K562 (cell line): ENCODE measurements around the gene MDFIC. TPM values are rescaled to one million over a fixed set of nuclear protein-coding genes. Genes with fewer than 3 reads are reported as not detected.

Source experiments
- ATAC-seq: fragments of 200-7000 bp; cut with Tn5 transposase; 3 replicates; pipeline ENCODE4 v1.9.1; 2020; ENCODE audit warnings: moderate library complexity
- BruUV-seq: library from RNA; stranded (reverse); fragments of 400-500 nt; replicated peaks from 2 replicates; lab custom pipeline; 2021; lab: Mats Ljungman, UMichigan
- CTCF ChIA-PET: fragments of 300-600 bp; formaldehyde crosslinking; extraction: SDS; loops from one replicate; lab custom pipeline; 2021; ENCODE audit warnings: low intra/inter-chr PET ratio; lab: Yijun Ruan, JAX
- POLR2A ChIA-PET: fragments of 300-600, 350-650 bp; sonication (Branson Sonifier 250); formaldehyde crosslinking; extraction: SDS; loops from one replicate; lab custom pipeline; 2021; ENCODE audit warnings: antibody characterized with exemption, inconsistent platforms; lab: Yijun Ruan, JAX
- DNase-seq, 4 experiments: peaks; one replicate each; pipeline versions ENCODE4 v3.0.0 to v3.0.0-alpha.2; 2011 to 2018; ENCODE audit warnings: low spot score in 3 of 4, mixed read lengths in 3 of 4; ENCODE audit errors: extremely low read depth in 1 of 4
- FAIRE-seq: peaks from 2 replicates; lab custom pipeline; 2011; peaks lifted over from hg19 to GRCh38; lab: Jason Lieb, UNC
- H2AFZ ChIP-seq: 2 replicates; pipeline ENCODE4 v1.6.0; 2011; ENCODE audit warnings: low read depth, low read length, control low read depth, inconsistent platforms
- H3K27ac ChIP-seq: fragments of 200-600 bp; 3 replicates; pipeline ENCODE4 v1.8.0; 2011; ENCODE audit warnings: low read depth, mild to moderate bottlenecking, control low read depth, inconsistent platforms, low read length, moderate library complexity, mixed read lengths; ENCODE audit errors: extremely low read depth
- H3K27me3 ChIP-seq, 2 experiments: fragments of 300-600 bp in 1 of 2; 2 replicates in 1 of 2; 3 replicates in 1 of 2; pipeline versions ENCODE4 v1.6.0 to v1.8.0; 2011; ENCODE audit warnings: inconsistent platforms in 2 of 2, low read length in 2 of 2, mild to moderate bottlenecking in 1 of 2, mixed read lengths in 1 of 2, moderate library complexity in 1 of 2; ENCODE audit not compliant: control insufficient read depth in 2 of 2, insufficient read depth in 2 of 2
- H3K36me3 ChIP-seq: fragments of 300-600 bp; 3 replicates; pipeline ENCODE4 v1.8.0; 2011; ENCODE audit warnings: mild to moderate bottlenecking, low read length, inconsistent platforms; ENCODE audit not compliant: control insufficient read depth, insufficient read depth
- H3K4me1 ChIP-seq, 2 experiments: fragments of 200-600 bp in 1 of 2; replicated peaks in 1 of 2; 2 replicates in 1 of 2; 3 replicates in 1 of 2; pipeline versions ENCODE4 v1.5.1 to v1.8.0; 2011; ENCODE audit warnings: inconsistent platforms in 2 of 2, low read length in 2 of 2, mild to moderate bottlenecking in 1 of 2, mixed read lengths in 1 of 2, moderate library complexity in 1 of 2; ENCODE audit not compliant: control insufficient read depth in 2 of 2, insufficient read depth in 2 of 2
- H3K4me2 ChIP-seq: 2 replicates; pipeline ENCODE4 v1.6.1; 2011; ENCODE audit warnings: low read length, control low read depth, inconsistent platforms, mixed read lengths; ENCODE audit not compliant: insufficient read depth
- H3K4me3 ChIP-seq: fragments of 200-600 bp; sonication (generic), shearing (Covaris generic); 2 replicates; pipeline ENCODE4 v1.5.1; 2016; ENCODE audit warnings: control low read depth, inconsistent platforms
- H3K79me2 ChIP-seq: fragments of 200-600 bp; 3 replicates; pipeline ENCODE4 v1.8.0; 2011; ENCODE audit warnings: low read length, inconsistent platforms; ENCODE audit not compliant: control insufficient read depth, insufficient read depth
- H3K9ac ChIP-seq, 2 experiments: 2 replicates each; pipeline versions ENCODE4 v1.6.0 to v1.6.1; 2011; ENCODE audit warnings: low read depth in 2 of 2, low read length in 2 of 2, control low read depth in 1 of 2, inconsistent platforms in 1 of 2, mild to moderate bottlenecking in 1 of 2, mixed read lengths in 1 of 2; ENCODE audit not compliant: insufficient read depth in 1 of 2
- H3K9me1 ChIP-seq: one replicate; pipeline ENCODE4 v1.6.0; 2011; ENCODE audit warnings: inconsistent platforms, mild to moderate bottlenecking, low read length, moderate library complexity; ENCODE audit not compliant: control insufficient read depth, insufficient read depth
- H3K9me3 ChIP-seq: replicated peaks from 2 replicates; pipeline ENCODE4 v1.5.1; 2011; ENCODE audit warnings: low read depth, low read length, inconsistent platforms; ENCODE audit not compliant: control insufficient read depth, insufficient read depth
- H4K20me1 ChIP-seq: replicated peaks from 2 replicates; pipeline ENCODE4 v1.6.1; 2011; ENCODE audit warnings: low read length, inconsistent platforms, mixed read lengths; ENCODE audit not compliant: control insufficient read depth, insufficient read depth
- MED1 ChIP-seq: sonication (generic); formaldehyde crosslinking; IDR thresholded peaks from 2 replicates; pipeline ENCODE4 v1.8.1; 2023; ENCODE audit warnings: missing genetic modification reagents, borderline replicate concordance
- PML ChIP-seq: IDR thresholded peaks from 2 replicates; pipeline ENCODE4 v1.6.1; 2012; ENCODE audit warnings: low read length, inconsistent platforms
- POLR2B ChIP-seq: fragments of 450-650 bp; IDR thresholded peaks from 2 replicates; pipeline ENCODE4 v1.6.1; 2018; ENCODE audit warnings: low read depth; ENCODE audit not compliant: partially characterized antibody
- WGBS: fragments of 100-300 bp; shearing (Covaris generic); methylation state at CpG from one replicate; pipeline ENCODE4 v1.1.6; 2016; ENCODE audit warnings: low coverage, mixed read lengths; ENCODE audit not compliant: insufficient coverage; ENCODE audit errors: missing lambda C conversion rate; 5-methylcytosine and 5-hydroxymethylcytosine counted together
- in situ Hi-C: fragments of 300-500 bp; cut with MboI; formaldehyde crosslinking; loops from 4 replicates; pipeline ENCODE4 v1.15.0; 2018; ENCODE audit warnings: inconsistent platforms, mixed read lengths
- intact Hi-C: fragments of 100-400 bp; cut with micrococcal nuclease; formaldehyde crosslinking; loops from 2 replicates; pipeline ENCODE4 v1.14.2; 2022
- polyA plus RNA-seq, 8 experiments: library from polyadenylated mRNA; depleted of rRNA in 4 of 8; stranded (reverse) in 5 of 8; unstranded in 3 of 8; fragments of >200 nt; fragmentation: Nextera tagmentation in 2 of 8; fragmentation: Illumina TruSeq in 1 of 8; extraction: Ambion mirVana in 2 of 8; extraction: Trizol in 1 of 8; gene quantifications; 2 replicates each; pipeline versions ENCODE4 v1.2.1 to v1.2.3, GENCODE V29; 2011 to 2014; ENCODE audit warnings: inconsistent platforms in 1 of 8, missing spikeins in 1 of 8
- total RNA-seq, 7 experiments: library from RNA; depleted of rRNA in 6 of 7; stranded (reverse); fragments of >200 nt in 6 of 7; fragmentation: Illumina TruSeq in 2 of 7; extraction: Trizol in 2 of 7; gene quantifications; 2 replicates each; pipeline versions ENCODE4 v1.2.1 to v1.2.3, GENCODE V29; 2011 to 2021; ENCODE audit warnings: low replicate concordance in 1 of 7
- TF ChIP-seq, protein P1 (sequence below): sonication (generic); formaldehyde crosslinking; IDR thresholded peaks from 2 replicates; pipeline ENCODE4 v1.8.1; 2022; ENCODE audit warnings: missing genetic modification reagents

MDFIC gene
- total and polyA plus RNA-seq, 9 of the 15 experiments (the other 6 are each of a cell fraction or from before 2014, with no cell fraction given), result 0.13 to 0.24 TPM; not detected in 7

DNA sequence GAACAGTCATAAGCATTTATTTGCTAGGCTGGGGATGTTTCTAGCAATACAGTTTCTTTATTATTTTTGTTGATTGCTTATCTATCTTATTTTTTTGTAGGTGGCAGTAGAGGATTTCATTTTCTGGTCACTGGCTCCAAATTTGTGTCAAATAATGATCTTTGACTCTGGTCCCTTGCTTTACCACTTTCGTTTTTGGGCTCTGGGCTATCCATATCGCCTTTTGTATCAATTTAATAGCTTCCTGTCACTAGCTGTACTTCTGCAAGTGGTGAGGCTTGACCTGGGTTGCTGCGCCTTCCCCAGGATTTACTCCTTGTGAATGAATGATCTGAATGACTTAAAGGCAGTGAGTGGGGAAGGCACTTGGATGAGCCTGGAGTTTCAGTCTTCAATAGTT, 48.4 kb downstream of the MDFIC start:
- intact Hi-C loops, result no loop called here
- Histone ChIP-seq H3K4me2 (no peak overlapping the region), H3K27me3 (no peaks in the 10 kb centered on the region), H3K9ac (no peak overlapping the region), H3K9me1 (no peaks in the 10 kb centered on the region), H3K4me1 (no peaks in the 10 kb centered on the region), H3K79me2 (no peaks in the 10 kb centered on the region), H2AFZ (no peak overlapping the region), H3K27ac (no peak overlapping the region), H3K9me3 (no peaks in the 10 kb centered on the region), H3K4me3 (no peak overlapping the region), H4K20me1 (no peaks in the 10 kb centered on the region), H3K36me3 (no peaks in the 10 kb centered on the region)
- 0% methylated on average over 3 of the region's 3 CpGs for WGBS
- POLR2A ChIA-PET, result no interaction called here
- ATAC-seq (no peak), FAIRE-seq (no peak), DNase-seq (no peak)
- CTCF ChIA-PET, result no interaction called here
- in situ Hi-C loops, result no loop called here
- TF ChIP-seq MED1, result no peak
- TF ChIP-seq POLR2B, result no peak
- TF ChIP-seq PML, result no peak
- no TSS peak for BruUV-seq

DNA sequence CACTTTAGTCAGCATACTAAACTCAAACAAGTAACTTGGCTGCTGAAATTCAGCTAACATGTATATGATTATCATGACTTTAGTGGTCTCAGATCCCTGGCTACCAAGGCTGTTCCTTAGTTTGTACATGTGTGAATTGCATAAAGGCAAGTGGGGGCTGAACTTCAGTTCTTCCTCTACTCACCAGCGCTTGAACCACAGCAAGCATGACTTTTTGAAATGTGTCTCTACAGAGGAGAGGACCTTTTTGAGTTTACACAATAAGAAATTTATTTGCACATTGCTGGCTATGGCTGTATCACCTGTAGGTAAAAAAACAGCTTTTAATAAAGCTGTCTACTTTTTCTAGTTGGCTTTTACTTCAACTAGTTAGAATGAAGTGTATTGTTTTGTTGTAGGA, 48.8 kb downstream of the MDFIC start:
- in situ Hi-C loops (no loop called here), intact Hi-C loops (no loop called here)
- TF ChIP-seq, protein P1, sequence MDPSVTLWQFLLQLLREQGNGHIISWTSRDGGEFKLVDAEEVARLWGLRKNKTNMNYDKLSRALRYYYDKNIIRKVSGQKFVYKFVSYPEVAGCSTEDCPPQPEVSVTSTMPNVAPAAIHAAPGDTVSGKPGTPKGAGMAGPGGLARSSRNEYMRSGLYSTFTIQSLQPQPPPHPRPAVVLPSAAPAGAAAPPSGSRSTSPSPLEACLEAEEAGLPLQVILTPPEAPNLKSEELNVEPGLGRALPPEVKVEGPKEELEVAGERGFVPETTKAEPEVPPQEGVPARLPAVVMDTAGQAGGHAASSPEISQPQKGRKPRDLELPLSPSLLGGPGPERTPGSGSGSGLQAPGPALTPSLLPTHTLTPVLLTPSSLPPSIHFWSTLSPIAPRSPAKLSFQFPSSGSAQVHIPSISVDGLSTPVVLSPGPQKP (CRISPR knock-in tag), result no peak
- Histone ChIP-seq H3K79me2 (no peaks in the 10 kb centered on the region), H3K36me3 (no peaks in the 10 kb centered on the region), H3K27me3 (no peaks in the 10 kb centered on the region), H3K4me1 (no peaks in the 10 kb centered on the region), H3K9ac (no peak overlapping the region), H3K4me2 (no peak overlapping the region), H4K20me1 (no peaks in the 10 kb centered on the region), H3K9me3 (no peaks in the 10 kb centered on the region), H3K27ac (no peak overlapping the region), H3K4me3 (no peak overlapping the region), H3K9me1 (no peaks in the 10 kb centered on the region), H2AFZ (no peak overlapping the region)
- DNase-seq (no peak), ATAC-seq (no peak), FAIRE-seq (no peak)
- ChIA-PET POLR2A (no interaction called here), CTCF (no interaction called here)
- BruUV-seq, result no TSS peak
- 5% methylated on average over 1 of the region's 1 CpG for WGBS
